ENCODE results near the gene FMOD. TPM values are rescaled to one million over a fixed set of nuclear protein-coding genes. Genes with fewer than 3 reads are reported as not detected.

FMOD gene
- polyA plus RNA-seq, 1 donor from 2014 or later = not detected

GRCh38 chr1:203346769-203347102, 4.2 kb downstream of the FMOD start:
- Histone ChIP-seq H3K9me3 (ENCODE audit: low read length) (no peaks in the 10 kb centered on the region), H3K4me2 (ENCODE audit: low read length) (no peak overlapping the region), H3K36me3 (ENCODE audit: insufficient read depth, low read length) (no peaks in the 10 kb centered on the region), H3K27me3 (ENCODE audit: insufficient read depth, low read depth, low read length) (no peaks in the 10 kb centered on the region), H3K9ac (ENCODE audit: low read length) (no peak overlapping the region), H4K20me1 (ENCODE audit: insufficient read depth) (no peaks in the 10 kb centered on the region), H3K27ac (ENCODE audit: low read length) (no peak overlapping the region), H3K79me2 (replicated peaks; ENCODE audit: insufficient read depth, low read length) (no peaks in the 10 kb centered on the region), H3F3A (ENCODE audit: insufficient read depth, low read length, poor library complexity, severe bottlenecking) (no peaks in the 10 kb centered on the region), H3K4me3 (ENCODE audit: low read length) (no peak overlapping the region), H3K9me2 (ENCODE audit: insufficient read depth, low read length) (no peaks in the 10 kb centered on the region), H2AFZ (ENCODE audit: low read depth, low read length) (no peak overlapping the region)
- TF ChIP-seq SMC3 (conservative IDR thresholded peaks at IDR 0.05; ENCODE audit: poor library complexity) = no peak
- no peak for TF ChIP-seq MXI1 (conservative IDR thresholded peaks at IDR 0.05; ENCODE audit: poor library complexity, severe bottlenecking)
- TF ChIP-seq RAD21 (conservative IDR thresholded peaks at IDR 0.05) = no peak
- TF ChIP-seq EP300 (conservative IDR thresholded peaks at IDR 0.05; ENCODE audit: poor library complexity, severe bottlenecking) = no peak
- TF ChIP-seq TAF1 (IDR thresholded peaks at IDR 0.05; ENCODE audit: low read depth) = no peak
- TF ChIP-seq EZH2 (IDR thresholded peaks at IDR 0.05; ENCODE audit: borderline replicate concordance, insufficient read depth, low read length, poor library complexity, severe bottlenecking) = no peak
- TF ChIP-seq CTCF (IDR thresholded peaks at IDR 0.05; ENCODE audit: poor library complexity, severe bottlenecking) = no peak
- no peak for TF ChIP-seq REST (IDR thresholded peaks at IDR 0.05; ENCODE audit: borderline replicate concordance)
- TF ChIP-seq POLR2AphosphoS5 (IDR thresholded peaks at IDR 0.05) = no peak

GRCh38 chr1:203346060-203346768, 4.7 kb downstream of the FMOD start:
- Histone ChIP-seq H3K27me3 (ENCODE audit: insufficient read depth, low read depth, low read length) (no peaks in the 10 kb centered on the region), H3K4me2 (ENCODE audit: low read length) (no peak overlapping the region), H4K20me1 (ENCODE audit: insufficient read depth) (no peaks in the 10 kb centered on the region), H3K79me2 (replicated peaks; ENCODE audit: insufficient read depth, low read length) (no peaks in the 10 kb centered on the region), H3K27ac (ENCODE audit: low read length) (peak overlapping the region; percentile 17), H3K4me3 (ENCODE audit: low read length) (no peak overlapping the region), H3K9ac (ENCODE audit: low read length) (no peak overlapping the region), H3F3A (ENCODE audit: insufficient read depth, low read length, poor library complexity, severe bottlenecking) (no peaks in the 10 kb centered on the region), H2AFZ (ENCODE audit: low read depth, low read length) (no peak overlapping the region), H3K9me2 (ENCODE audit: insufficient read depth, low read length) (no peaks in the 10 kb centered on the region), H3K9me3 (ENCODE audit: low read length) (no peaks in the 10 kb centered on the region), H3K36me3 (ENCODE audit: insufficient read depth, low read length) (no peaks in the 10 kb centered on the region)
- TF ChIP-seq EZH2 (IDR thresholded peaks at IDR 0.05; ENCODE audit: borderline replicate concordance, insufficient read depth, low read length, poor library complexity, severe bottlenecking) = no peak
- no peak for TF ChIP-seq SMC3 (conservative IDR thresholded peaks at IDR 0.05; ENCODE audit: poor library complexity)
- no peak for TF ChIP-seq RAD21 (conservative IDR thresholded peaks at IDR 0.05)
- no peak for TF ChIP-seq TAF1 (IDR thresholded peaks at IDR 0.05; ENCODE audit: low read depth)
- no peak for TF ChIP-seq CTCF (IDR thresholded peaks at IDR 0.05; ENCODE audit: poor library complexity, severe bottlenecking)
- no peak for TF ChIP-seq EP300 (conservative IDR thresholded peaks at IDR 0.05; ENCODE audit: poor library complexity, severe bottlenecking)
